H1 (cell line): ENCODE data around the gene GARIN3. TPM values are rescaled to one million over a fixed set of nuclear protein-coding genes. Genes with fewer than 3 reads are reported as not detected.

Source experiments
- CTCF ChIA-PET: fragments of 300-600 bp; sonication (Branson Sonifier 250); formaldehyde crosslinking; loops from one replicate; lab custom pipeline; 2021; ENCODE audit not compliant: partially characterized antibody; lab: Charles Lee
- POLR2A ChIA-PET: fragments of 300-600 bp; sonication (Branson Sonifier 250); formaldehyde crosslinking; loops from one replicate; lab custom pipeline; 2021; ENCODE audit warnings: inconsistent platforms; ENCODE audit not compliant: partially characterized antibody; lab: Charles Lee
- DNase-seq, 2 experiments: peaks; one replicate each; pipeline versions ENCODE4 v3.0.0 to v3.0.0-alpha.2; 2010 to 2022; ENCODE audit warnings: low spot score in 2 of 2, low read depth in 1 of 2, mixed read lengths in 1 of 2
- FAIRE-seq: peaks from 2 replicates; lab custom pipeline; 2011; peaks lifted over from hg19 to GRCh38; lab: Jason Lieb, UNC
- H2AFZ ChIP-seq: 2 replicates; pipeline ENCODE4 v1.8.1; 2012; ENCODE audit warnings: low read length, inconsistent platforms
- H2AK5ac ChIP-seq: 2 replicates; pipeline ENCODE4 v1.6.1; 2013; ENCODE audit warnings: low read depth, low read length
- H2BK120ac ChIP-seq: replicated peaks from 2 replicates; pipeline ENCODE3; 2013; ENCODE audit warnings: low read depth, low read length, inconsistent platforms
- H2BK12ac ChIP-seq: 2 replicates; pipeline ENCODE4 v1.6.1; 2013; ENCODE audit warnings: low read depth, low read length
- H2BK15ac ChIP-seq: 2 replicates; pipeline ENCODE4 v1.6.1; 2013; ENCODE audit warnings: low read length
- H2BK20ac ChIP-seq: 2 replicates; pipeline ENCODE4 v1.6.1; 2013; ENCODE audit warnings: low read length
- H2BK5ac ChIP-seq: 2 replicates; pipeline ENCODE4 v1.6.1; 2013; ENCODE audit warnings: low read depth, low read length
- H3K14ac ChIP-seq: 2 replicates; pipeline ENCODE4 v1.6.1; 2013; ENCODE audit warnings: inconsistent platforms; ENCODE audit not compliant: insufficient read length
- H3K18ac ChIP-seq: 2 replicates; pipeline ENCODE4 v1.6.1; 2013; ENCODE audit warnings: low read length; ENCODE audit errors: extremely low read depth
- H3K23ac ChIP-seq: 2 replicates; pipeline ENCODE4 v1.6.1; 2013; ENCODE audit warnings: inconsistent platforms; ENCODE audit not compliant: insufficient read length
- H3K23me2 ChIP-seq: 2 replicates; pipeline ENCODE4 v1.6.1; 2013; ENCODE audit warnings: low read depth, low read length
- H3K27ac ChIP-seq: 2 replicates; pipeline ENCODE4 v1.6.1; 2011; ENCODE audit warnings: low read depth, low read length, inconsistent platforms
- H3K27me3 ChIP-seq, 4 experiments: replicated peaks in 1 of 4; 1 replicate in 1 of 4; 2 replicates in 3 of 4; pipeline versions ENCODE4 v1.6.1 to v1.8.1; 2011 to 2013; ENCODE audit warnings: low read length in 3 of 4, mild to moderate bottlenecking in 3 of 4, inconsistent platforms in 2 of 4, mixed read lengths in 2 of 4, moderate library complexity in 1 of 4; ENCODE audit not compliant: control insufficient read depth in 3 of 4, insufficient read depth in 3 of 4; ENCODE audit errors: extremely low read depth in 1 of 4
- H3K36me3 ChIP-seq, 4 experiments: 2 replicates each; pipeline versions ENCODE4 v1.6.1 to v1.8.1; 2011 to 2013; ENCODE audit warnings: mild to moderate bottlenecking in 4 of 4, low read length in 3 of 4, moderate library complexity in 2 of 4, control low read depth in 1 of 4, inconsistent platforms in 1 of 4; ENCODE audit not compliant: insufficient read depth in 4 of 4, control insufficient read depth in 2 of 4
- H3K4ac ChIP-seq: replicated peaks from 2 replicates; pipeline ENCODE3; 2013; ENCODE audit warnings: low read length, low read depth, mixed read lengths, inconsistent platforms; ENCODE audit not compliant: insufficient read length
- H3K4me1 ChIP-seq, 4 experiments: replicated peaks in 1 of 4; 1 replicate in 1 of 4; 2 replicates in 3 of 4; pipeline versions ENCODE4 v1.6.1 to v1.8.1; 2011 to 2013; ENCODE audit warnings: low read length in 3 of 4, inconsistent platforms in 2 of 4, mixed read lengths in 1 of 4; ENCODE audit not compliant: insufficient read depth in 4 of 4, control insufficient read depth in 3 of 4
- H3K4me2 ChIP-seq, 2 experiments: 2 replicates each; pipeline versions ENCODE4 v1.6.1 to v1.8.1; 2011 to 2013; ENCODE audit warnings: low read depth in 2 of 2, low read length in 2 of 2, control low read depth in 1 of 2, inconsistent platforms in 1 of 2, mild to moderate bottlenecking in 1 of 2; ENCODE audit not compliant: insufficient read depth in 1 of 2
- H3K4me3 ChIP-seq, 4 experiments: fragments of 200-600, 300-600 bp in 1 of 4; sonication (generic), shearing (Covaris generic), sonication (Bioruptor Twin) in 1 of 4; 2 replicates each; pipeline versions ENCODE4 v1.5.1 to v1.8.1; 2011 to 2016; ENCODE audit warnings: low read length in 4 of 4, low read depth in 3 of 4, control low read depth in 2 of 4, inconsistent platforms in 2 of 4, mild to moderate bottlenecking in 2 of 4, mixed read lengths in 1 of 4, moderate library complexity in 1 of 4; ENCODE audit not compliant: insufficient read depth in 2 of 4; ENCODE audit errors: extremely low read depth in 1 of 4
- H3K56ac ChIP-seq: replicated peaks from 2 replicates; pipeline ENCODE3; 2013; ENCODE audit warnings: low read depth, mild to moderate bottlenecking, mixed read lengths, low read length, inconsistent platforms; ENCODE audit not compliant: insufficient read length
- H3K79me1 ChIP-seq: 2 replicates; pipeline ENCODE4 v1.6.1; 2013; ENCODE audit warnings: low read depth, low read length, control low read depth
- H3K79me2 ChIP-seq, 2 experiments: 2 replicates each; pipeline versions ENCODE4 v1.6.1 to v1.8.1; 2012 to 2013; ENCODE audit warnings: low read length in 2 of 2, mild to moderate bottlenecking in 2 of 2, inconsistent platforms in 1 of 2; ENCODE audit not compliant: insufficient read depth in 2 of 2, control insufficient read depth in 1 of 2
- H3K9ac ChIP-seq, 4 experiments: replicated peaks in 1 of 4; 1 replicate in 1 of 4; 2 replicates in 3 of 4; pipeline versions ENCODE4 v1.6.1 to v1.8.1; 2011 to 2013; ENCODE audit warnings: low read depth in 3 of 4, low read length in 3 of 4, control low read depth in 2 of 4, mild to moderate bottlenecking in 2 of 4, moderate library complexity in 2 of 4, inconsistent platforms in 1 of 4; ENCODE audit errors: extremely low read depth in 1 of 4
- H3K9me3 ChIP-seq, 2 experiments: 2 replicates each; pipeline versions ENCODE4 v1.6.1 to v1.8.1; 2012 to 2013; ENCODE audit warnings: mild to moderate bottlenecking in 2 of 2, moderate library complexity in 2 of 2, control low read depth in 1 of 2, inconsistent platforms in 1 of 2, low read depth in 1 of 2, low read length in 1 of 2, mixed read lengths in 1 of 2; ENCODE audit not compliant: insufficient read depth in 2 of 2
- H4K20me1 ChIP-seq, 2 experiments: replicated peaks in 1 of 2; 2 replicates each; pipeline versions ENCODE3 to v1.8.1; 2011 to 2013; ENCODE audit warnings: inconsistent platforms in 2 of 2, low read length in 2 of 2, mild to moderate bottlenecking in 1 of 2; ENCODE audit not compliant: insufficient read depth in 2 of 2, control insufficient read depth in 1 of 2
- H4K5ac ChIP-seq: 2 replicates; pipeline ENCODE4 v1.6.1; 2013; ENCODE audit warnings: low read length, low read depth, mixed read lengths, inconsistent platforms; ENCODE audit not compliant: insufficient read length
- H4K8ac ChIP-seq: 2 replicates; pipeline ENCODE4 v1.8.0; 2013; ENCODE audit warnings: mild to moderate bottlenecking, moderate library complexity, low read length, inconsistent platforms; ENCODE audit not compliant: insufficient read depth; ENCODE audit errors: extremely low read depth
- H4K91ac ChIP-seq: replicated peaks from 2 replicates; pipeline ENCODE3; 2013; ENCODE audit warnings: low read length, mixed read lengths, inconsistent platforms; ENCODE audit not compliant: insufficient read length
- EZH2 ChIP-seq: fragments of 200-600 bp; sonication (generic); IDR thresholded peaks from 2 replicates; pipeline ENCODE4 v1.7.1; 2012; ENCODE audit warnings: low read depth, mild to moderate bottlenecking, moderate library complexity, low read length, inconsistent platforms; ENCODE audit not compliant: severe bottlenecking
- RAD21 ChIP-seq, 2 experiments: IDR thresholded peaks in 1 of 2; conservative IDR thresholded peaks in 1 of 2; 2 replicates each; pipeline ENCODE4 v1.6.1; 2011; ENCODE audit warnings: low read depth in 2 of 2, low read length in 2 of 2, improper control_type of control experiment in 1 of 2, inconsistent platforms in 1 of 2, mild to moderate bottlenecking in 1 of 2, moderate library complexity in 1 of 2
- SAP30 ChIP-seq: fragments of 300-600 bp; sonication (generic); IDR thresholded peaks from 2 replicates; pipeline ENCODE4 v1.7.1; 2012; ENCODE audit warnings: low read length, moderate library complexity, mild to moderate bottlenecking, inconsistent platforms; ENCODE audit not compliant: insufficient read depth, insufficient replicate concordance
- SRF ChIP-seq: IDR thresholded peaks from 2 replicates; pipeline ENCODE4 v1.6.1; 2011; ENCODE audit warnings: mild to moderate bottlenecking, low read depth, low read length, moderate library complexity
- SUZ12 ChIP-seq: fragments of 200-600 bp; sonication (generic); IDR thresholded peaks from 2 replicates; pipeline ENCODE4 v1.6.1; 2012; ENCODE audit warnings: mild to moderate bottlenecking, inconsistent platforms, low read length, moderate library complexity, mixed read lengths
- TEAD4 ChIP-seq: IDR thresholded peaks from 2 replicates; pipeline ENCODE4 v1.6.1; 2012; ENCODE audit warnings: low read depth, low read length, inconsistent platforms, mixed read lengths
- WGBS, 2 experiments: shearing (Covaris generic) in 1 of 2; methylation state at CpG; one replicate each; pipeline versions ENCODE4 v1.1.6 to v1.1.7; 2013 to 2015; ENCODE audit warnings: low lambda C conversion rate in 2 of 2, mixed read lengths in 2 of 2, inconsistent platforms in 1 of 2, low coverage in 1 of 2, missing lambda C conversion rate in 1 of 2; ENCODE audit not compliant: insufficient replicate concordance in 2 of 2, insufficient coverage in 1 of 2, insufficient read length in 1 of 2; ENCODE audit errors: extremely low coverage in 1 of 2, missing lambda C conversion rate in 1 of 2; 5-methylcytosine and 5-hydroxymethylcytosine counted together
- polyA plus RNA-seq, 7 experiments: library from polyadenylated mRNA; depleted of rRNA in 3 of 7; stranded (reverse) in 5 of 7; unstranded in 2 of 7; fragments of >200 nt in 5 of 7; fragments of 200-250 nt in 2 of 7; gene quantifications; 1 replicate in 5 of 7; 2 replicates in 1 of 7; 4 replicates in 1 of 7; pipeline versions ENCODE4 v1.2.1 to v1.2.3, GENCODE V29; 2011 to 2013; ENCODE audit warnings: missing spikeins in 2 of 7, mixed read lengths in 2 of 7
- total RNA-seq: library from RNA; stranded (reverse); fragmentation: NEBNext Ultra II Directional; extraction: Animal tissue kit (Norgen Biotek cat#: 25700); gene quantifications from 2 replicates; pipeline ENCODE4 v1.2.1, GENCODE V29; 2021

The GARIN3 gene
- total and polyA plus RNA-seq, 2 of the 8 experiments (the other 6 are each of a cell fraction or from before 2014, with no cell fraction given), result not detected

GRCh38 chr5:157143127-157143971 is 22.7 kb downstream of the GARIN3 start:
- H4K5ac ChIP-seq, result peak overlapping the region; percentile 69
- H3K4me3 ChIP-seq, result peak overlapping the region; percentile 91 to 97 (median 92)
- H2AFZ ChIP-seq, result peak overlapping the region; percentile 61
- H3K56ac ChIP-seq, result no peak overlapping the region
- H2AK5ac ChIP-seq, result no peak overlapping the region
- 71% methylated on average over 33 of the region's 33 CpGs; no CpG with 5 or more reads in 1 of the 2 experiments for WGBS, 2 experiments
- no peak overlapping the region for H3K14ac ChIP-seq
- no peak overlapping the region for H2BK5ac ChIP-seq
- H3K4me1 ChIP-seq, result no peaks in the 10 kb centered on the region
- no peak overlapping the region; the same call in 1 of the 2 replicates for H3K27ac ChIP-seq
- no peak overlapping the region for H2BK15ac ChIP-seq
- DNase-seq, result no peak
- 0 out of 2 replicates have a peak, but pooled peaks cover 3% of the 10 kb centered on the region for H3K23me2 ChIP-seq
- no peak overlapping the region for H3K18ac ChIP-seq
- no peak overlapping the region for H2BK12ac ChIP-seq
- H3K9ac ChIP-seq, result no peak overlapping the region
- no peak overlapping the region for H2BK120ac ChIP-seq
- H3K79me2 ChIP-seq, result peaks cover 0 to 27% of the 10 kb centered on the region in 2 experiments; a peak in 2 of 4 replicates
- peaks cover 0 to 10% (median 0%) of the 10 kb centered on the region in 4 experiments; a peak in 2 of 8 replicates for H3K36me3 ChIP-seq
- POLR2A ChIA-PET, result interaction anchor here (0.6 to 1.4 kb wide), 5 partner anchors 11 to 223 kb away, joined by 3 to 9 read pairs (median 3); no protein-coding TSS in a partner anchor
- H2BK20ac ChIP-seq, result no peak overlapping the region
- peak overlapping the region; percentile 56 to 57 for H3K4me2 ChIP-seq
- CTCF ChIA-PET, result interaction anchor here (0.5 to 2.7 kb wide), 3 partner anchors 12 to 635 kb away, joined by 3 to 15 read pairs (median 6); no protein-coding TSS in a partner anchor
- no peak overlapping the region for H3K23ac ChIP-seq
- H3K79me1 ChIP-seq, result peaks cover 6% of the 10 kb centered on the region; the same call in 1 of the 2 replicates
- no peaks in the 10 kb centered on the region for H4K20me1 ChIP-seq
- no peak overlapping the region for H4K8ac ChIP-seq
- FAIRE-seq, result no peak
- TF ChIP-seq SUZ12, result no peak
- TF ChIP-seq EZH2, result no peak
- no peak for TF ChIP-seq TEAD4
- TF ChIP-seq SAP30, result no peak
- no peak for TF ChIP-seq RAD21 (IDR thresholded peaks at IDR 0.05 in 1 of 2, conservative IDR thresholded peaks at IDR 0.05 in 1 of 2; ENCODE audit: low read depth in 2 of 2, low read length in 2 of 2)
- TF ChIP-seq SRF, result no peak
- peak overlapping the region; percentile 34 for H4K91ac ChIP-seq
- no peak overlapping the region for H3K4ac ChIP-seq
- no peaks in the 10 kb centered on the region for H3K27me3 ChIP-seq
- H3K9me3 ChIP-seq, result no peaks in the 10 kb centered on the region
